Esophagus squamous epithelium (tissue), 5 donors: ENCODE data around the gene TOMM70. TPM values are rescaled to one million over a fixed set of nuclear protein-coding genes. Genes with fewer than 3 reads are reported as not detected.

Experiments
- DNase-seq: peaks from one replicate; lab custom pipeline; 2025; lab: John Stamatoyannopoulos, UW
- H3K27ac ChIP-seq, 4 donors: fragments of 200-600 bp; sonication (generic); one replicate each; pipeline ENCODE4 v1.5.1; 2016 to 2019; ENCODE audit warnings: mild to moderate bottlenecking in 1 of 4
- H3K27me3 ChIP-seq, 4 donors: fragments of 200-600 bp; sonication (generic); 1 replicate in 3 of 4; 2 replicates in 1 of 4; pipeline versions ENCODE4 v1.5.1 to v1.6.0; 2017 to 2021; ENCODE audit warnings: antibody characterized with exemption in 1 of 4
- H3K36me3 ChIP-seq, 3 donors: fragments of 200-600 bp; sonication (generic); one replicate each; pipeline ENCODE4 v1.5.1; 2016 to 2019
- H3K4me1 ChIP-seq, 3 donors: fragments of 200-600 bp; sonication (generic); one replicate each; pipeline ENCODE4 v1.5.1; 2017 to 2019
- H3K4me3 ChIP-seq, 4 donors: fragments of 200-600 bp; sonication (generic); 1 replicate in 3 of 4; 2 replicates in 1 of 4; pipeline ENCODE4 v1.5.1; 2016 to 2019; ENCODE audit warnings: mild to moderate bottlenecking in 2 of 4, moderate library complexity in 1 of 4
- H3K9me3 ChIP-seq, 3 donors: fragments of 200-600 bp; sonication (generic); one replicate each; pipeline ENCODE4 v1.5.1; 2016 to 2019
- POLR2A ChIP-seq, 4 donors: fragments of 450-650 bp; IDR thresholded peaks; one replicate each; pipeline ENCODE4 v1.6.1; 2017; ENCODE audit warnings: antibody characterized with exemption in 4 of 4, mild to moderate bottlenecking in 4 of 4, moderate library complexity in 3 of 4
- WGBS, 2 donors: methylation state at CpG; one replicate each; pipeline ENCODE4 v1.1.5; 2018; 5-methylcytosine and 5-hydroxymethylcytosine counted together
- intact Hi-C: fragments of 100-400 bp; cut with DNase I; formaldehyde crosslinking; loops from one replicate; pipeline ENCODE4 v1.15.0; 2022
- total RNA-seq, 4 donors: library from RNA; depleted of rRNA; stranded (reverse); fragments of >200 nt; gene quantifications; one replicate each; pipeline ENCODE4 v1.1.0, GENCODE V29; 2016
- TF ChIP-seq, protein P1 (sequence below), 6 experiments: fragments of 450-650 bp in 4 of 6; fragments of 200-600 bp in 2 of 6; sonication (generic) in 2 of 6; IDR thresholded peaks; one replicate each; pipeline ENCODE4 v1.5.1; 2016 to 2019; ENCODE audit warnings: antibody characterized with exemption in 6 of 6, mild to moderate bottlenecking in 4 of 6, moderate library complexity in 4 of 6
- donor health status: DM: yes; HTN: yes; CAD: no.

Gene TOMM70
- total RNA-seq, 4 donors from 2014 or later, result 32.0 to 51.3 (median 44.3) TPM

DNA sequence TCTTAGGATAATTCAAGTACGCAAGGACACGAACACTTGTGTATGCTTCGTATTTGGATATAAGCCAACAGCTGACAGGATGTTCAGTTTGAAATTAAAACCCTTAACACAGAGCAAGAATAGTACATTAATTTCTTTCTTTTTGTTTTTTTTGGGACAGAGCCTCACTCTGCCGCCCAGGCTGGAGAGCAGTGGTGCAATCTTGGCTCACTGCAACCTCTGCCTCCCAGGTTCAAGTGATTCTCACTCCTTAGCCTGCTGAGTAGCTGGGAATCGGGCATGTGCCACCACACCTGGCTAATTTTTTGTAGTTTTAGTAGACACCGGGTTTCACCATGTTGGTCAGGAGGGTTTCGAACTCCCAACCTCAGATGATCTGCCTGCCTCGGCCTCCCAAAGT, 32.4 kb downstream of the TOMM70 start:
- Histone ChIP-seq H3K9me3 (no peaks in the 10 kb centered on the region), H3K27me3 (no peaks in the 10 kb centered on the region), H3K36me3 (peaks cover 0 to 98% (median 24%) of the 10 kb centered on the region in 3 donors), H3K4me3 (no peak overlapping the region), H3K27ac (no peak overlapping the region), H3K4me1 (no peaks in the 10 kb centered on the region)
- intact Hi-C loops, result no loop called here
- TF ChIP-seq, protein P1, sequence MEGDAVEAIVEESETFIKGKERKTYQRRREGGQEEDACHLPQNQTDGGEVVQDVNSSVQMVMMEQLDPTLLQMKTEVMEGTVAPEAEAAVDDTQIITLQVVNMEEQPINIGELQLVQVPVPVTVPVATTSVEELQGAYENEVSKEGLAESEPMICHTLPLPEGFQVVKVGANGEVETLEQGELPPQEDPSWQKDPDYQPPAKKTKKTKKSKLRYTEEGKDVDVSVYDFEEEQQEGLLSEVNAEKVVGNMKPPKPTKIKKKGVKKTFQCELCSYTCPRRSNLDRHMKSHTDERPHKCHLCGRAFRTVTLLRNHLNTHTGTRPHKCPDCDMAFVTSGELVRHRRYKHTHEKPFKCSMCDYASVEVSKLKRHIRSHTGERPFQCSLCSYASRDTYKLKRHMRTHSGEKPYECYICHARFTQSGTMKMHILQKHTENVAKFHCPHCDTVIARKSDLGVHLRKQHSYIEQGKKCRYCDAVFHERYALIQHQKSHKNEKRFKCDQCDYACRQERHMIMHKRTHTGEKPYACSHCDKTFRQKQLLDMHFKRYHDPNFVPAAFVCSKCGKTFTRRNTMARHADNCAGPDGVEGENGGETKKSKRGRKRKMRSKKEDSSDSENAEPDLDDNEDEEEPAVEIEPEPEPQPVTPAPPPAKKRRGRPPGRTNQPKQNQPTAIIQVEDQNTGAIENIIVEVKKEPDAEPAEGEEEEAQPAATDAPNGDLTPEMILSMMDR (IDR thresholded peaks at IDR 0.05), result no peak
- no peak for TF ChIP-seq POLR2A (IDR thresholded peaks at IDR 0.05)
- DNase-seq, result no peak
- WGBS, 2 donors, result 82 to 84% methylated on average over 8 of the region's 8 CpGs

DNA sequence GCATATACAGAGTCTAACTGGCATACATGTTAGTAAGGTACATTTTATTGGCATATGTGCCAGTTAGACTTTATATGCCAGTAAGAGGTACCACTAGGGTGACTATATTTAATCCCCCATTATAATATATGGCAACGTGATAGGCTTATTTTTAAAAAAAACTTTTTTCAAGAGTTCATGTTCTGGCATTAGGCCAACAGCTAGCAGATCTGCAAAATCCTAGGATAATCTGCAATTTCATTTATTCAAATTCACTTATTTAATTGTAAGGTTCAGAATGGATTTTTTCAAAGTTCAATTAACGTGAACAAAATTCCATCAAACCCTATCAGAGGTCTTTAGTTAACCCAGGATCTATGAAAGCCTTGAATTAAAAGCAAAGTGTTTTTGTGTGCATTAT, 34.5 kb downstream of the TOMM70 start:
- H3K4me3 ChIP-seq, result no peak overlapping the region
- no peak for TF ChIP-seq POLR2A (IDR thresholded peaks at IDR 0.05)
- TF ChIP-seq, protein P1 (IDR thresholded peaks at IDR 0.05), result no peak
- intact Hi-C loops, result no loop called here
- peaks cover 0 to 98% (median 11%) of the 10 kb centered on the region in 3 donors for H3K36me3 ChIP-seq
- no peak overlapping the region for H3K27ac ChIP-seq
- no peak for DNase-seq
- H3K4me1 ChIP-seq, result no peaks in the 10 kb centered on the region
- H3K27me3 ChIP-seq, result no peaks in the 10 kb centered on the region
- 67 to 72% methylated on average over 2 of the region's 2 CpGs for WGBS, 2 donors
- peaks cover 0 to 5% (median 0%) of the 10 kb centered on the region in 3 donors for H3K9me3 ChIP-seq

DNA sequence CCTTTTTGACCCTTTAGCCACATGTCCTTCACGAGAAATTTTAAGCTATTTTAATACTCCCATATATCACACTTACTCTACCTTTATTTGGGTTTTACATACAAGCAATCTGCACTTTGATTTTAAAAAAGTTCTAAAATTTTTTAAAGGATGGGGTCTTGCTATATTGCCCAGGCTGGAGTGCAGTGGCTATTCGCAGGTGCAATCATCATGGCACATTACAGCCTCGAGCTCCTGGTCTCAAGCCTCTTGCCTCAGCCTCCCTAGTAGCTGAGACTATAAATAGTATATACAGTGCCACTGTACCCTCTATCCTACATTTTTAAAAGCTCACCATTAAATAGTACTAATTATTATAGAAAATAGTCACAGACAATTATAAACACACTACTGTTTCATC, 36.5 kb downstream of the TOMM70 start:
- TF ChIP-seq POLR2A (IDR thresholded peaks at IDR 0.05), result no peak
- TF ChIP-seq, protein P1 (IDR thresholded peaks at IDR 0.05), result no peak
- no peak for DNase-seq
- intact Hi-C loops, result no loop called here
- no peaks in the 10 kb centered on the region for H3K27me3 ChIP-seq
- H3K36me3 ChIP-seq, result peaks cover 0 to 97% (median 3%) of the 10 kb centered on the region in 3 donors
- 94 to 100% methylated on average over 3 of the region's 3 CpGs for WGBS, 2 donors
- no peaks in the 10 kb centered on the region for H3K4me1 ChIP-seq
- peaks cover 0 to 5% (median 0%) of the 10 kb centered on the region in 3 donors for H3K9me3 ChIP-seq
- H3K27ac ChIP-seq, result no peak overlapping the region
- no peak overlapping the region for H3K4me3 ChIP-seq

DNA sequence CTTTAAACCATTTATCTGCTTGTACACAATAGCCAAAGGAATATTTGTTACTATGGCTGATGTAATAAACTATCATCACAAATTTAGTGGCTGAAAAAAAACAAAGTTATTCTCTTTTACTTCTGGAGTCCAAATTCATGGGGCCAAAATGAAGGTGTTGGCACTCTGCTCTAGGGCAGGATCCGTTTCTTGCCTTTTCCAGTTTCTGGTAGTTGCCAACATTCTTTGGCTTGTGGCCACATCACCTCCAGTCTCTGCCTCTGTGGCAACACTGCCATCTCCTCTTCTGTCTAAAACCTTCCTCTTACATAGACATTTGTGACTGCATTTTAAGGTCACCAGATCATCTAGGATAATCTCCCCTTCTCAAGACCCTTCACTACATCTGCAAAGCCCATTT, 39.0 kb downstream of the TOMM70 start:
- WGBS, 2 donors, result 50 to 71% methylated on average over 1 of the region's 1 CpG
- H3K4me3 ChIP-seq, result no peak overlapping the region
- DNase-seq, result no peak
- H3K4me1 ChIP-seq, result no peaks in the 10 kb centered on the region
- H3K36me3 ChIP-seq, result peaks cover 0 to 99% (median 3%) of the 10 kb centered on the region in 3 donors
- no peak overlapping the region for H3K27ac ChIP-seq
- intact Hi-C loops, result no loop called here
- peaks cover 0 to 5% (median 0%) of the 10 kb centered on the region in 3 donors for H3K9me3 ChIP-seq
- TF ChIP-seq, protein P1 (IDR thresholded peaks at IDR 0.05), result no peak
- TF ChIP-seq POLR2A (IDR thresholded peaks at IDR 0.05), result no peak
- no peaks in the 10 kb centered on the region for H3K27me3 ChIP-seq

DNA sequence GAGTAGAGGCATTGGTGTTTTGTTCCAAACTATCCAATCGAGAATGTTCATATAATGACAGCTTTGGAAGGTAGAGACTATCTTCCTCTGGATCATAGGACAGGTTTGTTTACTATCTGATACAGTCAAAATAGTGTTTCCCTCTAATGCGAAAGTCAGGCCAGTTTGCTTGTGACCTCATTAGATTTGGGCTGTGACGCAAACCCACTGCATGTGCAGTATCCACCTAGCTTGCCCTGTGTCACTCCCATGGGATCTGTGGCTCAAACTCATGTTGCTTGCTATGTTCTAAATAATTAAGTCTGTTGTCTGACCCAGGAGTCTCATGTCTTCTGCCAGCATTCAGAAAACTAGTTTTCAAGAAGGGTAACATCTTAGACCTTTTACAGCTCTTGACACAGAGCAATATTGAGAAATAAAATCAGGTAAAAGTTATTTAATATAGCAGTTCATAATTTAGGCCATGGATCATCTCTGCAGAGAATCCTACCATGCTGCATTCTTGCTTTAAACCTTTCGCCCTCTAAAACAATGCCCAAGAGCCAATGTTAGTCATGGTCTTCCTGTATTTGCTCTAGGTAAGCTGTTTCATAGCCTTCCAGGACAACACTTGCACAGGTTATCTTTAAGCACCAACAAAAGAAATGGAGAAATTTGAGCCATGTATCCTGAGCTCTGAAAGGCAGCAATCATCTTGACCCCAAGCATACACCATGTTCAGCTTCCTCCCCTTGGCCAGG, 40.0 kb downstream of the TOMM70 start:
- Histone ChIP-seq H3K4me3 (no peak overlapping the region), H3K4me1 (no peaks in the 10 kb centered on the region), H3K27me3 (no peaks in the 10 kb centered on the region), H3K36me3 (peaks cover 0 to 99% (median 3%) of the 10 kb centered on the region in 3 donors), H3K9me3 (peaks cover 0 to 5% (median 0%) of the 10 kb centered on the region in 3 donors), H3K27ac (no peak overlapping the region)
- intact Hi-C loops, result no loop called here
- TF ChIP-seq POLR2A (IDR thresholded peaks at IDR 0.05), result no peak
- TF ChIP-seq, protein P1 (IDR thresholded peaks at IDR 0.05), result no peak
- DNase-seq, result no peak
- WGBS, 2 donors, result 90 to 94% methylated on average over 4 of the region's 4 CpGs
